Ramos (cell line): ENCODE results near the gene CUL3.
"Not testable (repeated sequence)": the region's sequence is repeated elsewhere in the genome, so short reads cannot be mapped to it uniquely, and the experiment has no call there.

Experiments used
- in situ Hi-C: fragments of 300-500 bp; cut with MboI; formaldehyde crosslinking; loops from one replicate; pipeline ENCODE4 v1.14.3; 2022; ENCODE audit warnings: low sequenced_read_pairs; ENCODE audit not compliant: unreplicated experiment

Gene CUL3

DNA sequence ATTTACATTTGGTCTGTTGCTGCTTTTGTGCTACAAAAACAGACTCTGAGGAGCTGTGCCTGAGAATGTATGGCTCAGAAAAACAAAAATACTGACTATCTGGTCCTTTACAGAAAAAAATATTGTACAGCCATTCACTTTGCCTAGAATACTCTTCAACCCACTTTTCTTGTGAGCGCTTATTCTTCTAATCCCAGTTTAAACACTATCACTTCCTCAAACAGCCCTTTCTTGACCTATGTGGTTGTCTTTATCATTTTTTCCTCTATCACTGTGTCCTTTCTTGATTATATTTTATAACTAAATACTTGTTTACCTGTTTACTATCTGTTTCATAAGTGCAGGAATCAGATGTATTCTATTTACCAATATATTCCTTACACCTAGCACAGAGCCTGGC lies 33.5 kb downstream of the CUL3 start:
- in situ Hi-C loops, result no loop called here

DNA sequence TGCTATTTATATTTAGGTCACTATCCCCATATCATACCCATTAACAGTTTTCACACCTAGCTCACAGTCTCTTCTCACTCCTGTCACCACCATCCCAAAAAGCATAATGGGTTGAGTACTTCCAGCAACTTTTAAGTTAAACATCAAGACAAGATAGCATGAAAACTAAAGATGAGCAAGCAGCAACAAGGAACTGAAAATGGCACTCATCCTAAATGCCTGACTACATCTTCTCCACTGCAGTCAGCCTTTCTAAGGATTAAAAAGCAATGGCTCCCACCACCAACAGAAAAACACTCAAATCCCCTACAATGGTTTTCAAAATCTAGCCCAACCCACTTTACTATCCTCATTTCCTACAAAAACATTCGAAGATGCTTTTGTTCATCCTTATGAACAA lies 38.2 kb downstream of the CUL3 start:
- in situ Hi-C loops, result no loop called here

DNA sequence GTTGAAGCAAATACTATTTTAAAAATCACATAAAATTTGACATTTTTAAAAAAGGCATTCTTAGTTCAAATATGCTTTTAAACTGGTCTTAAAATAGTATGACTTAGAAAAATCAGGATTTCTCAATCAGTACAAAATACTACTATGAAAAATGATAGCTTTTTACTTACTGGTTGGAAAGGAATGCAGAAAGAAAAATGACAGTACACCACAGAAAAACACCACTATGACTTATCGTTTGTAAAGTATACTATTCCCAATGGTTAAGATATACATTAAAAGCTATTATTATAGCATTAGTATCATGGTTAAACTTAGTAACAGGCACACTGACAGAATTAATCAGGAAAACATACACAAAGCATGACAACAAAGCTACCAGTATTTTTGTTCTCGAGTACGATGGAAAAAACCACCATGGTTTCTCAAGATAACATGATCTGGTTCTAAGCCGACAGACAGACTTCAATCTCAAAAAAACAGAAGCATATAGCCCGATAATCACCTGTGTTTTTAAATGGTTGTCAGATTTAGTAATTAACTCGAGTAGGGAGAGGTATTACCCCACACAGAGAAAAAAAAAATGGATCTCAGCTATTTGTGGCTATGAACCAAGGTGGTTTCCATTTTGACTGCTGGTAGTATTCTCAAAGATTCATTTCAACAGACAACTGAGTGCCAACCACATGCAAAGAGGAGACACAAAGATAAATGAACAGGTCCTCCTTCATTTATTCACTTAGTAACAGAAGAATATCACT lies 39.1 kb downstream of the CUL3 start:
- in situ Hi-C loops, result no loop called here

DNA sequence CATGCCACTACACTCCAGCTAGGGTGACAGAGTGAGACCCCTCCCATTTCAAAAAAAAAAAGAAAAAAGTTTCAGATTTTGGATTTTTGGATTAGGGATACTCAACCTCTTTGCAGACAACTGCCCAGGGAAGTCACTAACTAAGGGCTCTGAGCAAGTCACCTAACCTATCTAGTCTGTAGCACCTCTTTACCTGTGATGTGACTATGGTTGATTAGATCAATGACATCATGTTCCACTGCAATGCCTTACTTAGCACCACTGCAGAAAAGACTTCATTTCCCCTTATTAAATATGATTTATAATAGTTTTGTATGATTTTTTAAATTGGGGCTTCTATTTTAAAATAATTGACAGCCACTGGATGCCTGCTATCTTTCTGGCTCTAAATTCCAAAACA lies 41.2 kb downstream of the CUL3 start:
- in situ Hi-C loops, result no loop called here

DNA sequence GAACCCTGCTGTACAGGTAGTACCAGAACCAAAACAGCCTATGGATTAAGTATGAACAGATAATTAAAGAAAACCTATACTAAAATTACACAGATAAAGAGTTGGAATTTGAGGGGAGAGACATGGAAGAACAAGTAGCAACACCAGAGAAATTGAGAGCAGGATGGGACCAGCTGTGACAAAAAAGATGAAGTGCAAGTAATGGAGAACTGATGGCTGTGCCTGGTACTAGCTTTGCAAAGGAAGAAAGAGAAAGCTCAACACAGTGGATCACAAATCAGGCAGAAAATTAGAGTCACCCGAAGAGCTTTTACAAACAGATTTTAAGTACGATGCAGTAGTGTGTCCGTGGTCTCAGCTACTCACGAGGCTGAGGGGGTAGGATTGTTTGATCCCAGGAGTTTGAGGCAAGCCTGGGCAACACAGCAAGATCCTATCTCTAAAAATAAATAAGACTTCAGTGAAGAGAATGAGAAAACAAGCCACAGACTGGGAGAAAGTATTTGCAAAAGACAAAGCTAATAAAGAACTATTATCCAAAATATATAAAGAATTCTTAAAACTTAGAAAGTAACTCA lies 46.5 kb downstream of the CUL3 start:
- in situ Hi-C loops, result no loop called here

DNA sequence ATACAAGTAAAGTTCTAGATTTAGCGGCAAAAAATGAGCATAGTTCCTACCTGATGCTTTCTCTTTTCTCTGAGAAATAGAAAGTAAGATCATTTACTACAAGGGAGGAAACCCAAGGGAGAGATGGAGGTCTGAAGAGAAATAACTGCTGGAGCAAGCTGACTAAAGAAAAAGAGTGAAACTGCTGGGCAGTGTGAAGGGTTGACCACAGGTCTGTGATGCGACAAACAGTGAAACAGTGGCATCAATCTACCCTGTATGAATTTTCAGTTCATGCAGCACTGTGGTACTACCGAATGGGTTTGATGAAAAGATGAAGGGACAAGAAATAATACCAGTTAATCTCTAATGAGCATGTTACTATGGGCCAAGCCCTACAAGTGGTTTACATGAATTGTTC lies 52.2 kb downstream of the CUL3 start:
- in situ Hi-C loops, result no loop called here

DNA sequence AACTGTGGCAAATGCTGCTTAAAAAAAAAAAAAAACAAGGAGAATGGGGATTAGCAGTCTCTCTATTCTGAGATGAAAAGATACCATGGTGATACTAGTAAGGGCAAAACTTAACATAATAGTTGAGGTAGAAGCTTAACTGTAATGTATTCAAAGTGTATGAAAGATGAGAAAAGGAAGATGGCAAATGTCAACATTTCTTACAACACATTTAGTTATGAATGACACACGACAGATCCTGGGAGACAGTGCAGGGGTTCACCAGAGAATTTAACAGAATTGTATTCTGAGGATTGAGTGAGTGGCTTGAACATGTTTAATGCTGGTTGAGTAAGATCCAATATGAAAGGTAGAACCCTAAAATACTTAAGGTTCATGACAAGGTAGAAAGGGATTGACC lies 52.7 kb downstream of the CUL3 start:
- in situ Hi-C loops, result no loop called here

DNA sequence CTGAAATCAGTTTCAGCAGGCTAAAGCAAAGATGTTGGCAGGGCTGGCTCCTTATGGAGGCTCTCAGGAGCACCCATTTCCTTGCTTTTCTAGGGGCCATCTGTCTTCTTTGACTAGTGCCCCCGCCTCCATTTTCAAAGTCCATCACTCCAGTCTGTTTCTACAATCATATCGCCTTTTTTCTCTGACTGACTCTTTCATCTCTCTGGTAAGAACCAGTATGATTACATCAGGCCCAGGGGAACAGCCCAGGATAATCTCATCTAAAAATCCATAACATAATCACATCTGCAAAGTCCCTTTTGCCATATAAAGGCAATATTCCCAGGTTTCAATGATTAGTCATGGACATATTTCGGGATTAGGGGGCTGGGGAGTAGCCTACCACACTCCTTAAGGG lies 57.0 kb downstream of the CUL3 start:
- in situ Hi-C loops, result no loop called here

DNA sequence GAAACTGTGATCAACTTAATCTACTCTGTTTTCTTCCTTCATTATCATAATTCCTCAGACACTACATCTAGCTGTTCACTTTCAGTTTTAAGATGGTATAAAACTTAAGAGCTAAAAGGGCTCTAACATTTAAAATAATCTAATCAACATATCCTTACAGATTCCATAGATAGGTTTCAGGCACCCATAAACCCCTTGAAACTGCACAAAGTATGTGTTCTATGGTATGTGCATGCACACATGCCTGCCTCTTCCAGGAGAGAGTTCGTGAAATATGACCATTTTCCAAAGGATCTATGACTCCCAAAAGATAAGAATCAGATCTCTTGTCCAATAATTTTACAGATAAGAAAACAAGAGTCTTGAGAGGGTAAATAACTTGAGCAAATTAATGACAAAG lies 59.4 kb downstream of the CUL3 start:
- in situ Hi-C loops, result no loop called here

DNA sequence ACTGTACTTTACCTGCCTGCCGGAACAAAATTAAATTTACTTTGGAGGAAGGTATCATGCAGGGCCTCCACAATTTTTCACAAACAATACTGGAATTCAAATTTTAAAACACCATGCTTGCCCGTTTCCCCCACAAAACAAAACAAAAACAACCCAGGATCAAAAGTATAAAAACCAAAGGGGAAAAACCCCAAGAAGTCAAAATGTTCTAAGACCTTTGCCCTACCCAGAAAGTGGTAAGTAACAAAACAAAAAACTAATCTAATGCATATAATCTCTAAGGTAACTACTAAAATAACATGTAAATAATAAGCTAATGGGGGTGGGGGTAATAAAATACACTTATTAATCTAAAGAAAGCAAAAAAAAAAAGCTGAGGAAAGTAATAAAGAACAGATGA lies 60.5 kb downstream of the CUL3 start:
- in situ Hi-C loops, result no loop called here

DNA sequence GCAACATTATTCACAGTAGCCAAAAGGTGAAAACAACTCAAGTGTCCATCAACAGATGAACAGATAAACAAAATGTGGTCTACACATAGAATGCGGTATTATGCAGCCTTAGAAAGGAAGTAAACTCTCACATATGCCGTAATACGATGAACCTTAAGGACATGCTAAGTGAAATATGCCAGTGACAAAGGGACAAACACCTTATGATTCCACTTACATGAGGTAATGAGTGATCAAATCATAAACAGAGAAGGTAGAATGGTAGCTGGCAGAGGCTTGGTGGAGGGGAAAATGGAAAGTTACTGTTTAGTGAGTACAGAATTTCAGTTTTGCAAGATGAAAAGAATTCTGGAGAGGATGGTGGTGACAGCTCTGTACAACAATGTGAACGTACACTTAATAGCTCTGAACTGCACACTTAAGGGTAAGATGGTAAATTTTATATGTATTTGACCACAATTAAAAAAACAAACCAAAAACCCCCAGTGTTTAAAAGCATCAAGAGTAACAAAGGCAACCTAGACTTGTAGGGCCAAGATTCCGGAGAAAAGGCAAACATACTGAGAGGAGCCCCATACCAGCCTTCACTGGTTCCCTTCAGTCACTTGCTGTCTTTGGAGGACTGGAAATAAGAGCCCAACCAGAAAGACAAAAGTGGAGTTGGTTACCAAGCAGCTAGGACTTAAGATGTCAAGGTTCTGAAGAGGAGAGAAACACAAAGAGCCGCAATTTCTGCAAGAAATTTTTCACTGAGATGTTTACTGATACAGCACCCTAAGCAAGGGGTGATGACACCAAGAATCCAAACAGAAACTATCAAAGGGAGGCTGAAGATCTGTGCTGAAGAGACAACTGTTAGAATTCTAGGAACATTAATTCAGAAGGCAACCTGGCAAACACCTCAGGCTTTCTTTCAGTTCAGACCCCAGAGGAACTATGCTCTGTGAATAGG lies 61.3 kb downstream of the CUL3 start:
- in situ Hi-C loops, result no loop called here

DNA sequence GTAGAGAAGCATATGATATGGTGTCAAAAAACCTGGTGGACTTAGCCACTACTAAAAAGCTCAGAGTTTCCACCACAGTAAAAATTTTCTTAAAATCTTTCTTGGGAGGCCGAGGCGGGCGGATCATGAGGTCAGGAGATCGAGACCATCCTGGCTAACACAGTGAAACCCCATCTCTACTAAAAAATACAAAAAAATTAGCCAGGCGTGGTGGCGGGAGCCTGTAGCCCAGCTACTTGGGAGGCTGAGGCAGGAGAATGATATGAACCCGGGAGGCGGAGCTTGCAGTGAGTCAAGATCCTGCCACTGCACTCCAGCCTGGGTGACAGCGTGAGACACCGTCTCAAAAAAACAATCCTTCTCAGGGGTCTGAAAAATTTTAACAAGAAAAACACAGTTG lies 62.7 kb downstream of the CUL3 start:
- in situ Hi-C loops, result not testable (repeated sequence)

DNA sequence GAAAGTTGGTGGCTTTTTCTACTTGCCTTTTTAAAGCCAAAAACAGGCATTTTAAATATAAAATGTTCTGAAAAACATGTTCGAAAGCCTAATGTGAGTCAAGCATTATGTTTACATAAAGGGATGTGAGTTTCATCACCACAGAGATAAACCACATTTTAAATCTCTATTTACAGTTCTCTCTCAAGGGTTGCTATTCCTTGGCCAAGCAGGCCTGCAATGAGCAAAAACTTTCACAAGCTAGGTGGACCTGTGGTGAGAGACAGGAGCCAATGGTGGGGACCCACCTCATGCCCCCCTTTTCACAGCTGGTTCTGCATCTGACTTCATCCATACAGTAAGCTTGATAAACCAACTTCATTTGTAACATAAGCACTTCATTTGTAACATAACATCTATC lies 65.1 kb downstream of the CUL3 start:
- in situ Hi-C loops, result no loop called here

DNA sequence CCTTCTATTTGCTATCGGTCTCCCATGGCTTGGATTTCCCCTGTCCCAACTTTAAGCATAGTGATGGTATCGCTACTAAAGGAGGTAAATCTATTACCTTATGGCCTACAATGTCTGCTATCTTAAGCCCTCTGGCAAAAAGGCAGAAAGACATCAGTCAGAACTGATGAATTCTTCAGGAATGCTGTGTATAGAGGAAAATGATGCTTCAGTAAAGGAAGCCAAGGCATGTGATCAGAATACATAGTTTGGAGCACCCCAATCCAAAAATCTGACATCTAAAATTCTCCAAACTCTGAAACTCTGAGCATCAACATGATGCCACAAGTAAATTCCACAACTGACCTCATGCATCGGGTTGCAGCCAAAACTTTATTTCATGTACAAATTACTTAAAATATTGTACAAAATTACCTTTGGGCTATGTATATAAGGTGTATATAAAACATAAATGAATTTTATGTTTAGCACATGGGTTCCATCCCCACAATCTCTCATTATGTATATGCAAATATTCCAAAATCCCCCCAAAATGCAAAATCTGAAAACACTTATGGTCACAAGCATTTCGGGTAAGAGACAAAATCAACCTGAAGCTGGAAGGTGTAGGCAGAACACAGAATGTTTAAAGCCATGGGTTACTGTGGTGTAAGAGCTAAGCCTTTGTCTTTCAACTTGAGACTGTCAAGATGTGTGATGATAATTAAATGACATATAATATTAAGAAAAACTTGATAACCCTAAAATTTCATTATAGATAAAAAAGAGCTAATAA lies 66.2 kb downstream of the CUL3 start:
- in situ Hi-C loops, result no loop called here

DNA sequence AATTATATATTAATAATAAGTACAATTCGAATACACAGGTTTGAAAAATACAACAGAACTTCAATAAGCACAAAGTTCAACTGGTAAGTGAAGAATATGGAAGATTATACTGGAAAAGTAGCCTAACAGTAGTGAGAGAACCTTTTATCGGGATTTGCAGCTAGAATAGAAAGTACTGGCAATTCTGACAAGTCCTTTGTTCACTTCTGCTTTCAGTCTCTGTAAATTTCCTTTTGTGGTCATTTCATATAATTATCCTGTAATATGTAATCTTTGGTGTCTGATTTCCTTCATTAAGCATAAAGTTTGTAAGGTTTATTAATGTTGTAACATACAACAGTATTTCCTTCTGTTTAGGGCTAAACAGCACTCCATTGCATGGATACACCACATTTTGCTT lies 67.2 kb downstream of the CUL3 start:
- in situ Hi-C loops, result no loop called here

DNA sequence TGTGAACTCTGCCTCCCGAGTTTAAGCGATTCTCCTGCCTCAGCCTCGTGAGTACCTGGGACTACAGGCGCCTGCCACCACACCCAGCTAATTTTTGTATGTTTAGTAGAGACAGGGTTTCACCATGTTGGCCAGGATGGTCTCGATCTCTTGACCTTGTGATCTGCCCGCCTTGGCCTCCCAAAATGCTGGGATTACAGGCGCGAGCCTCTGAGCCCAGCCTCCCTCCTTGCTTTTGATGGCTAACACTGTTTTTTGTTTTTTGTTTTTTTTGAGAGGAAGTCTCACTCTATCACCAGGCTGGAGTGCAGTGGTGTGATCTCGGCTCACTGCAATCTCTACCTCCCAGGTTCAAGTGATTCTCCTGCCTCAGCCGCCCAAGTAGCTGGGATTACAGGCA lies 68.8 kb downstream of the CUL3 start:
- in situ Hi-C loops, result not testable (repeated sequence)

DNA sequence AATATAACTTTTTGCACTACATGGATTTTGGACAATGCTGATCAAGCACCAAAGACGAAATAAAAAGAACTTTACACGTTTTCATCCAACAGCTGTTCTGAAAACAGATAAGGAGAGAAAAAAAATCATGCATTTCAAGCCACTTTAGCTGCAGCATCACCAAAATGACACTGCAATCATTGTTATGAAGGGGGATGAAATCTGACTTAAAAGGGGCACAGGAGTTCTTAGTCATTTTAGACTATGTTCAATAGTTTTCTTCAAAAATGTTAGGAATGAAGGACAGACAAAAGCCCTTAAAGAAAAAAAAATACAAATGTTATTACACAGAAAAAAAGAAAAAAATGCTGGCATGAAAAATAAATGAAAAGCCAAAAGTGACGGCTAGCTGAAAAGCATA lies 71.2 kb downstream of the CUL3 start:
- in situ Hi-C loops, result no loop called here

DNA sequence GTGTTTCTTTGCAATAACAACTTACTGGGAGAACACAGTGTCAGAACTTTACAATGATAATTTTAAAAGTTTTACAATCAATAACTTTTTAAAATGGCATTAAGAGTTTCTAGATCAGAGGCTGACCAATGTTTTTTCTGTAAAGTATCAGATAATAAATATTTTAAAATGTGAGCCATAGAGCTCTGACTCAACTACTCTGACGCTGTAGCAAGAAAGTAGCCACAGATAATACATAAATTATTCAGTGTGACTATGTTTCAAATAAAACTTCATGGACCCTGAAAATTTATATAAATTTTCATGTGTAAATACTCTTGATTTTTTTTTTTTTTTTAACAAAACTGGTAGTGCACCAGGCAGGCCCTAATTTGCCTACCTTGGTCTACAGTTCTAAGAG lies 77.4 kb downstream of the CUL3 start:
- in situ Hi-C loops, result no loop called here

DNA sequence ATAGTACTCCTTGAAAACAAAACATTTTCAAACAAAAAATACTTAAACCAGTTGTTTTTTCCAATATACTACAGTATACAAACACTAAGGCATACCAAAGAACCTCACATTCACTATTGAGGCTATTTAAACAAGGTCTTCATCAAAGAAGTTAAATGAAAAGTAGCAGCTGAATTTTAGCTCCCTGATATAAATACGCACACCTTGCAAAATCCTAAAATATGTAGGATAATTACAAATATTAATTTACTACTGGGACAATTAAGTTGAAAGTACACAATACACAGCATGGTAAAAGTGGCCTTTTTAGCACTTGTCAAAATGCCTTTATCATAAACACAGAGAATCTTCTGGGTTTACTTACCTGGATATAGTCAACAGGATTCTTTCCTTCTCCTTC lies 78.7 kb downstream of the CUL3 start:
- in situ Hi-C loops, result no loop called here

DNA sequence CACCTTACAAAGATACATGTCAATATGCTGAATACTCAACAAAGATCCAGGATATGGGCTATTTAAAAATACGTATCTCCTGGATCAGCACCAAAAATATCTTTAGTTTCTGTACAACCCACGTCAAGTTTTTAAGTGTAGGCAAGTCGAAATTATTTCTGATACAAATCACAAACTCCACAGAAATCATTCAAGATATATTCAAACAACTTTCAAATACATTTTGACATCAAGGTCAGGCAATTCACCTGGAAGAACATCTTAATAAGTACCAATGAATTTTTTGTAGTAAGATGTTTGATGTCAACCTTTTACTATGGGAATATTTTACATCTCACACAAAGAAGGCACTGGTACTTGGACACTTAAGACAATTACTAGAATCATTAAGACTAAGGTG lies 86.2 kb downstream of the CUL3 start:
- in situ Hi-C loops, result no loop called here

DNA sequence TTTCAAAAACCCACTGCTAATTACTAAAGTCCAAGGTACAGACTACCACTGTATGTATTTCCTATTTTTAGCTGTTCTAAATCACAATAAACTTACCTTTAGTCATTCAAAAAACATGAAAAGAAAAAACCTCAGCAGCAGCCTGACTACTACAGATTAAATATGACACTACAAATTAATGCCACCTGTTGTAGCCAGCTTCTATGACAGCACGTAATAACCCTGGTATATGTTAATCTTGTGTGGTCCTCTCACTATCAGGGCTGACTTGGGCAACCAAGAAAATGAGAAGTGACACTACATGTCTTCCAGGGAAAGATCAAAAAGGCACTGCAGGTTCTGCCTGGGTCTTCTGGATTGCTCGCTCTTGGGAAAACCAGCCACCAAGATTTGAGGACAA lies 92.6 kb downstream of the CUL3 start:
- in situ Hi-C loops, result no loop called here
